Loucy (cell line): ENCODE measurements around the gene MIPEP.

ENCODE experiments used
- EZH2phosphoT487 ChIP-seq: fragments of 200-600 bp; IDR thresholded peaks from 2 replicates; pipeline ENCODE4 v1.6.1; 2018; ENCODE audit warnings: antibody characterized with exemption, mild to moderate bottlenecking, moderate library complexity, borderline replicate concordance
- TF ChIP-seq, protein P1 (sequence below): fragments of 200-600 bp; sonication (generic); conservative IDR thresholded peaks from 2 replicates; pipeline ENCODE4 v1.5.1; 2014; ENCODE audit warnings: mild to moderate bottlenecking, antibody characterized with exemption, low read length

DNA sequence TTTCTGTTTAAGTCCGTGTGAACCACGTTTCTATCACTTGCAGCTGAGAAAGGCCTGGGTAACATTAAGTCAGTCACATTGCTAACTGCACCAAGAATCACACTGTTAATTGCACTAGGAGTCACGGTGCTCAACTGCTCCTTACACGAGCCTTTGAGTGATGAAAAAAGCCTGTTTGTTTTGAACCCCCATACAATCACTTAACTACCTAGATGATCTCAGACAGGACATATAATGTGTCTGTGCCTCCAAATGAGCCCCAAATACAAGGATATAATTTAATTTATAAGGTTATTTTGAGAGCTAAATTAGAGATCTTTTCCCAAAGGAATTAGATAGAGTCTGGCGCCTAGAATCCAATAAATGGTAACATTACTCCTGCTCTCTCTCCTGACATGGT is 84.1 kb downstream of the MIPEP start:
- TF ChIP-seq, protein P1, sequence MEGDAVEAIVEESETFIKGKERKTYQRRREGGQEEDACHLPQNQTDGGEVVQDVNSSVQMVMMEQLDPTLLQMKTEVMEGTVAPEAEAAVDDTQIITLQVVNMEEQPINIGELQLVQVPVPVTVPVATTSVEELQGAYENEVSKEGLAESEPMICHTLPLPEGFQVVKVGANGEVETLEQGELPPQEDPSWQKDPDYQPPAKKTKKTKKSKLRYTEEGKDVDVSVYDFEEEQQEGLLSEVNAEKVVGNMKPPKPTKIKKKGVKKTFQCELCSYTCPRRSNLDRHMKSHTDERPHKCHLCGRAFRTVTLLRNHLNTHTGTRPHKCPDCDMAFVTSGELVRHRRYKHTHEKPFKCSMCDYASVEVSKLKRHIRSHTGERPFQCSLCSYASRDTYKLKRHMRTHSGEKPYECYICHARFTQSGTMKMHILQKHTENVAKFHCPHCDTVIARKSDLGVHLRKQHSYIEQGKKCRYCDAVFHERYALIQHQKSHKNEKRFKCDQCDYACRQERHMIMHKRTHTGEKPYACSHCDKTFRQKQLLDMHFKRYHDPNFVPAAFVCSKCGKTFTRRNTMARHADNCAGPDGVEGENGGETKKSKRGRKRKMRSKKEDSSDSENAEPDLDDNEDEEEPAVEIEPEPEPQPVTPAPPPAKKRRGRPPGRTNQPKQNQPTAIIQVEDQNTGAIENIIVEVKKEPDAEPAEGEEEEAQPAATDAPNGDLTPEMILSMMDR: no peak
- TF ChIP-seq EZH2phosphoT487: no peak
